ENCODE measurements around the gene TAX1BP3.

Gene TAX1BP3

DNA sequence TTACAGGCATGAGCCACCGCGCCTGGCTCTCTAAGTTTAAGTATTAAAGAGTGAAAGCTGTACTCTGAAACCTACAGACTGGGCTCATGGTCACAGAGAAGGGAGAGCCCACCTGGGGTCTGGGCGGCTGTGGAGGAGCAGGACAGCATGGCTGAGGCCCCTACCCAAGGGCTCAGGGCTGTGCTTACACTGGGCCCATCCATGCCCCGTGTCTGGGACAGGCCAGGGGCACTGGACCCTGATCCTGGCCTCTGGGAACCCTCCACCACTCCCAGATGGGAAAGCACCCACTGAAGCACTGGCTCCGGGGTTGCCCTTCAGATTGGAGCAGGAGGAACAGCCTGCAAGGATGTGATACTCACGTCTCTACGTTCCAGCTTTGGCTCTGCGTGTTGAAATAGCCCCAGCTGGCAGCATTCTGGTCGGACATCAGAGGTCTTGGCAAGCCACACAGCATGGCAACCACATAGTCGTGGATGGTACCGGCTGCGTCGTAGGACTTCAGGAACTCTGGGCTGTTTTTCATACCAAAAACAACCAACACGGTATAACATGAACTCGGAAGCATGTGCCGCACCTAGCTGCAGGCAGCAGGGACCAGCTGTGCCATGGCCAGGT lies 45.3 kb downstream of the TAX1BP3 start:
- no peak for DNase-seq

DNA sequence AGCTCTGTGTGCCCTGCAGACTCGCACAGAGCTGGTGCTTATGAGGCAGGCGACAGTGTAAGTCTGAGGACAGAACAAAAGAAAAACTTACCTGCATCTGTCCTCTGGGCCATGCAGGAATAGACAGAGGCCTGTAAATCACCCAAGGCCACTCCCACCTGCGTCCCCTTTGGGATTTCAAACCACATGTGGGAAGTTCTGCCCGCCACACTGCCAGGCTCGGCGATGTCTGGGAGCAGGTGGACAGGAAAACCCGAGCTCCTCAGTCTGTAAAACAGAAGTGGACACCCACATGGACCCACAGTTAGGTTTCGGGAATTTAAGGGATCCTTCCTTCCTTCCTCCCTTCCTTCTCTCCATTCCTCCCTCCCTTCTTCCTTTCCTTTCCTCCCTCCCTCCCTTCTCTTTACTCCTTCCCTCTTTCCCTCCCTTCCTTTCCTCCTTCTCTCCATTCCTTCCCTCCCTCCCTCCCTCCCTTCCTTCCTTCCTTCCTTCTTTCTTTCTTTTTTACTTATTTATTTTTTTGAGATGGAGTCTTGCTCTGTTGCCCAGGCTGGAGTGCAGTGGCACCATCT lies 47.1 kb downstream of the TAX1BP3 start:
- DNase-seq: no peak

DNA sequence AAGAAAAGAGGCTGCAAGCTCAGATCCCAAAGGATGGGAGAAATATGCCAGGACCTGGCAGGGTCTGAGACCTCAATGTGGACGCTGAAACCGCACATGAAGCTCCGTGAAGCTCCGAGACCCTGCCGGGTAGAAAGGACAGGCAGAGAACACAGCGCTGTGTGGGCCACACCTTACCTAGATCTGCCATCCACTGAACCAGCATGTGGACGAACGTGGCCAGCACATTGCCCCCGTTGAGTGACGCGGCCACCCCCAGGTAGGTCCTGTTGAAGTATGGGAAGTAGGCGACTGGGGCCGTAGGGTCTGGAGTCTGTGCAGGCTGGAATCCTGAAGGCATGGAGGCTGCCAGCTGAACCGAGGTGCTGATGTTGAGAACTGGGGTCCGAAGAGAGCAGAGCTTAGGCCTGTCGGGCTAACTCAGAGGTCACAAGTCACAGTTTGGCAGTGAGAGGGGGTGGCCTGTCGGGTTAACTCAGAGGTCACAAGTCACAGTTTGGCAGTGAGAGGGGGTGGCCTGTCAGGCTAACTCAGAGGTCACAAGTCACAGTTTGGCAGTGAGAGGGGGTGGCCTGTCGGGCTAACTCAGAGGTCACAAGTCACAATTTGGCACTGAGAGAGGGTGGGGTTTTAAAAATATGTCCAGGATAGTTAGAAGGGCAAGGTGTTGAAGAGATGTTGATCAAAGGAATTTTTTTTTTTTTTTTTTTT lies 53.1 kb downstream of the TAX1BP3 start:
- no peak for DNase-seq

DNA sequence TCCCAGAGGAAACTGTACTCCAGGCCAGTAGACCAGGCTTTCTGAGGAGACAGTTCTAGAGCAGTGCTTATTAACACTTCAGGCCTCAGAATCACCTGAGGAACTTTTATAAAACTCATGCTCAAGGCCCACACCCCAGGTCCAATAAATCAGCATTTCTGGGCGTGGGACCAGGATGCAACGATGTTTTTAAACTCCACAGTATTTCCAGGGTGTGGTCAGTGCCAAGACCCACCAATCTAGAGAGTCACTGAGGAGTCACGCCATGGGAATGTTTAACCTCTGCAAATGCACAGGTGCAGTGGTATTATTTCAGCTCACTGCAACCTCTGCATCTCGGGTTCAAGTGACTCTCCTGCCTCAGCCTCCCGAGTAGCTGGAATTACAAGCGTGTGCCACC lies 55.3 kb downstream of the TAX1BP3 start:
- no peak for DNase-seq

Data from fibroblast of skin of abdomen (primary cell).